NCI-H526 treated with DMSO at 0.1 percent for 48 hours (cell line): ENCODE measurements around the gene TRMT61B.

Experiments used
- DNase-seq: peaks from one replicate; lab custom pipeline; 2025; lab: John Stamatoyannopoulos, UW

Gene TRMT61B

DNA sequence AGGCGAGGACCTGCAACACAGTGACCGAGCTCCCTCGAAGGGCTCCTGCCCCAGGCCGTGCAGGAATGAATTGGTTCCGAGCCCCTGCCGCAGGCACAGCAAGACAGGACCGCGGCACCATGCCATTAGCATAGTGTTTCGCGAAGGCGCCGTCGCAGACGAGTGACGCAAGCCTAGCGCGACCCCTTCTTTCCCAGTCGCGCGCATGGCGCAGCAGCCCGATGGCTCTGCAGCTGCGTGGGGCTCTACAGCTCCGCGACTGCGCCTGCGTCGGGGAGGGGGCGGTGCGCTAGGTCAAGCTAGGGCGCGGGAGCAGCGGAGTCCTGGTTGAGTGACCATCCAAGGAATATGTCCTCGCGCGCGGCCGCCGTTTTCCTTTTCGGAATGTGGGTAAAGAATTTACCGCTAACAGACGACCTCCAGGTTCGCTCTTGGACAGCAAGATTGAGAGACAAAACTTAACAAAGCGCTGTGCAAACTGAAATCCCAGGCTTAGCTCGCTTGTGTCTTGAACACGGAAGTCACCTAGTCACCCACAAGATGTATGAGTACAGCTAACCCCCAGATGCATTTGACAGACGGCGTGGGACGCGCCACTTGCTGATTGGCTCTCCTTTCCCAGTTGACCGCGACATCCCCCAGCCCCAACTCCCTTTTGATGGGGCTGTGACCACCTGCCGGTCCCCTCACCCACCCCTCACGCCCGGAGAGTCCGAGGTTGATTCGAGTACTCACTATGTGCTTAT, at the start of gene TRMT61B:
Gene TRMT61B (minus strand): TSS at position 164 of the 746 bp plus-strand sequence. CDS start 32 bp downstream, at position 132.
- peak; percentile 85 for DNase-seq

DNA sequence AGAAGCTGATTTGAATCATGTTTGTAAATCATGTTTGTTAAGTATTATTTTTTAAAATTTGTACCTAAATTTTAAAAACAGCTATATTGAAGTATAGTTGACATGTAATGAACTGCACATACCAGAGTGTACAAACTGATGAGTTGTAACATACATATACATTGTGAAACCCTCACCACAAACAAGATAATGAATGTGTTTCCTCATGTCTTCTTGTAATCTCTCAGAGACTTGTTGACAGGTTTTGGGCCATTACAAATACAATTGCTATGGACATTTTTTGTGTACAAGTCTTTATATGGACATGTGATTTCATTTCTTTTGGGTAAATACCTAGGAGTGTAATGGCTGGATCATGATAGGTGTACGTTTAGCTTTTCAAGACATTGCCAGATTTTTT, 45.8 kb upstream of the TRMT61B start:
- DNase-seq, result no peak

DNA sequence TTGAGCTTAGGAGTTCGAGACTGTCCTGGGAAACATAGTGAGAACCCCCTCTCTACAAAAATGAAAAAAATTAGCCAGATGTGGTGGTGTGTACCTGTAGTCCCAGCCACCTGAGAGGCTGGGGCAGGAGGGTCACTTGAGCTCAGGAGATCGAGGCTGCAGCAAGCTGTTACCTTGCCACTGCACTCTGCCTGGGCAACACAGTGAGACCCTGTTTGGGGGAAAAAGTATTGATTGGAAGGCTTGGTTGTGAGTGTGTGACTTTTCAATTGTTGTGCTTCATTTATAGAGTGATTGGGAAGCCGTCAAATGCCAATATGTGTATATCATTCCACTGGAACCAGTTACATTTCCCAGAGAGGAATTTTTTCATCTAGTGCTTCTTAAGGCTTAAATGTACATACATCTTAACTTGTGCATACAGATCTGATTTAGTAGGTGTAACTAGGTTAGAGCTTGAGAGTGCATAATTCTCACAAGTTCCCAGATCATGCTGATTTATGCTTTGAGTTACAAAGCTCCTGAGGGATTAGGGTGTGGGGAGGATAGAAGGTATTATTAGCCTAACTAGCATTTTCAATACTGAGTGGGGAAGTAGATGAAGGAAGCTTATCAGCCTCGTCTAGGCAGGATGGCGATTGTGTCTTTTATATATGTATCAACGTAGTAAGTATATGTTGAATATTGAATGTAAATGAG, 39.7 kb upstream of the TRMT61B start:
- DNase-seq, result no peak

DNA sequence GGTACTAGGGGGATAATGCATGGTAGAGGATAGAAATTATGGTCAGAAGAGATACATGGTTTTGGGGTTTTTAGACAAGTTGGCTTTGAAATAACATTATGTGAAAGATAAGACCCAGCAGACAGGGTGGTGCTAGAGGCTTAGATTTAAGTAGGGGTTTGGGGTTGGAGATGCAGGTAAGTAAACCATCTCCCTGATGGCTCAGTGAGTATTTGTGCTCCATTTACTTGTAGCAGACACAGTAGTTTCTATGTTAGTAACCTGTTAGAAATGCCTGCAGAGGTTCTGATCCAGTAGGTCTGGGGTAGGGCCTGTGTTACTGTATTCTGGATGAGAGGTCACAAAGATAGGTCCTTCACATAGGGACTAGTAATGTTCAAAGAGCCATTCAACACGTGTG, 38.1 kb upstream of the TRMT61B start:
- no peak for DNase-seq

DNA sequence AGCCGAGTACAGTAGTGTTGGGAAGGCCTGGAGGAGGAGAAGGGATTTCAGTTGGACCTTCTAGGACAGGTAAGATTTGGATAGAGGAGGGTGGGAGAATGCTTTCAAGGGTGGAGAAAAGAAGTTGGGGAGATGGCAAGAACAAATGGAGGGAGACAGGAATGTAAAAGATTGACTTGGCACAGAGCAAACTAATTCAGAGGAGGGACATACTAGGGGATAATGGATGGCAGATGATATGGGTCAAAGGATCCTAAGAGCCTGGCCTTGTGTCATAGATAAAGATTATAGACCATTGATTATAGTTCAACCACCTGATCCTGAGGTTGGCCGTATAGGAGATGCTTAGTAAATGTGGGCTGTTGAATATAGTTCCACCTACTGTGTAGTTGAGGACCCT, 36.7 kb upstream of the TRMT61B start:
- no peak for DNase-seq

DNA sequence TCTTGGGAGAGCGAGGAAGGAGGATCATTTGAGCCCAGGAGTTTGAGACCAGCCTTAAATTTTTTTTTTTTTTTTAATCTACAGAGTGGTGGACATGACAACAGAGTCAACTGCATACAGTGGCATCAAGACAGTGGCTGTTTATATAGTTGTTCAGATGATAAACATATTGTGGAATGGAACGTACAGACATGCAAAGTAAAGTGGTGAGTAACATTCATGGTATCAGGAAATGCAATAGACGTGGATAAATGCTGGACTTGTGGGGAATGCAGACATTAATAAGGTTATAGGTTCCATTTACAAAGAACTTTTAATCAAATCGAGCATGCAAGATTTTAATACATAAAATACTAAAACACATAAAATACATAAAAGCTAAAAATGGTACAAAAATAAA, 36.3 kb upstream of the TRMT61B start:
- DNase-seq, result no peak

DNA sequence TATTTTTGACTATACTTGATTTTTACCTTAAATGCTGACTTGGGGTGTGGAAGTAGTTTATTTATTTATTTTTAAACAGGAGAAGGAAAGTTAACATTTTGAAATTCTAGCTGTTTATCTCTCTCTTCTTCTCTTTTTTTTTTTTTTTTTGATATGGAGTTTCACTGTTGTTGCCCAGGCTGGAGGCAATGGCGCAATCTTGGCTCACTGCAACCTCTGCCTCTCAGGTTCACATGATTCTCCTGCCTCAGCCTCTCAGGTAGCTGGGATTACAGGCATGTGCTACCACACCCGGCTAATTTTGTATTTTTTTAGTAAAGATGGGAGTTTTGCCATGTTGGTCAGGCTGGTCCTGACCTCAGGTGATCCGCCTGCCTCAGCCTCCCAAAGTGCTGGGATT, 35.4 kb upstream of the TRMT61B start:
- no peak for DNase-seq

DNA sequence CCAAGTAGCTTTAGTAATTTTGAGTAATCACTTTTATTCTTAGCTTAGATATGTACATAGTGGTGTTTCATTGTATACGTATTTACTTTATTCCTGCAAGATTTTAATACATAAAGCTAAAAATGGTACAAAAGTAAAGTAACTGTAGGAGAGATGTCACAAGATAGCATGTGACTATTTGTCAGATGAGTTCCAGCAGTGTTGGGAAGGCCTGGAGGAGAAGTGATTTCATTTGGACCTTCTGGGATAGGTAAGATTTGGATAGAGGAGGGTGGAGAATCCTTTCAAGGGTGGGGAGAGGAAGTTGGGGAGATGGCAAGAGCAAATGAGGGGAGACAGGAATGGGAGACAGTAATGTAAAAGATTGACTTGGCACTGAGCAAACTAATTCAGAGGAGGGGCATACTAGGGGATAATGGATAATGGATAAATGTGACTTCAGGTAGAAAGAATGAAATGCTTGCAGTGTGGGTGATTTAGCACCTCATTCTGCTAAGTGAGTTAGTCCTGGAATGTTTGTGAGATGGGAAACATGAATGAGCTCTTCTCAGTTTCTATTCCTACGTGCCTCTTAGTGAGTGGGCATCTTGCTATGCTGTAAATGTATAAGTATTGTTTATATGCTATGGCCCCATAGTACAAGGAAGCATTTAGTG, 34.8 kb upstream of the TRMT61B start:
- DNase-seq, result no peak

DNA sequence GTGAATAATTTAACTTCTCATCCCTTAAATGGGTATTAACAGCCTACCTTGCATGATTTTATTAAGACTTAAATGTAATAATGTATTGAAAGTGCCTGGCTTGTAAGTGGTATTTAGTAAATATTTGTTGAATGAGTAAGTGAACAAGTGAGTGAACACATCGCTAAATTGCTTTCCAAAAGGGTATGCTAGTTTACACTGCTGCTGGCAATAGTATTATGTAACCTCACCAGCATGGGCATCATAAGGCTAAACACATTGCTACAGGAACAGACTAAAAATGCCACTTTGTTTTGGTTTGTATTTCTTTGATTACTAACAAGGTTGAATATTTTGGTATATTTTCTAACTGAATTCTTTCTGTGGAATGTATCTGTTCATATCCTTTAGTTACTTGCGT, 34.2 kb upstream of the TRMT61B start:
- DNase-seq, result no peak

DNA sequence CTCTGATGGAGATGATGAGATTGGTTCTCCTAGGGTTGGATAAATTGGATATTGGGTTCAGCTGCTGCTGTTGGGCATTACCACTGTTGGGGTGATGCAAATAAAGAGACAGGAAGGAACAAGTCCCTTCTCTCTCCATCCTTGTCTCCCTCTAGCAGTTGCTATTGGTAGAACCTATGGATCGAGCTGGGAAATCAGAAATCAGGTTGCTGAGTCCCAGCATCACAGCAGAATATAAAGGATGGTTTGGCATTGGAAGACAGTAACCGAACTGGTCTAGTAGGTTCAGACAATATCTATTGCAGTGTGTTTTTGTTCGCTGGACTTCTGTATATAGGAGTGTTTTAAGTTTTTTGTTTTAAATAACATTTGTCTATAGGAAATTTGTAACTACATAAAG, 32.5 kb upstream of the TRMT61B start:
- no peak for DNase-seq

DNA sequence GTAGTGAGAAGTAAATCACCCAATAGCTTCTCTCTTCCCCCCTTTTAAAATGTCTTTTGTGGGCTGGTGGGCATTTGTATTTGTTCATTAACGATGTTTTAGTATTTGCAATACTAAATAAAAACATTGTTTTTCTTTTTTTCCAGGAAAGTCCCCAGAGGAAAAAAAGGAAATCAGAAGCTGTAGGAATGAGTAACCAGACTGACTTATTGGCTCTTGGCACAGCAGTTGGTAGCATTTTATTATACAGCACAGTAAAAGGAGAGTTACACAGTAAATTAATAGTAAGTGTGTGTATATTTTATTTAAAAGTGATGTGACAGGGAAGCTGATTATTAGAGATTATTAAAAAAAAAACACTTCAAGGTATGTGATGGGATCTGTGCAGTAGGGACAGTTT, 31.7 kb upstream of the TRMT61B start:
- no peak for DNase-seq

DNA sequence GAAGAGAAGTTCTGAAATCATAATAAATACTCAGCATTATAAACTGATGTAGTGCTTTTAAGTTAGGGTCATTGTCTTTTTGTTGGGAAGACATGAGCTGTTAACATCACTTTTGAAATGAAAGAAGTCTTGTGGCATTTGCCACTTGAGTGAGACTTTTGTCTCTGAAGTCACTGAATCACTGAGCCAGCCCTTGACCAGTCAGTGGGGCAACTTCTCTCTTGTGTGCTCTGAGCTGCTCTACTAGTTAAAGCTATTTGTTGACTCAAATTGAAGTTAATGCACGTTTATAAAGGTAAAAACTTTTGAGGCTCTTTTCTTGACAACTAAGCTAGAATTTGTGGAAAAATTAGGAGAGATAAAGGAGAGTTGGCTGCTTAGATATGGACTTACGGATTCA, 31.1 kb upstream of the TRMT61B start:
- no peak for DNase-seq

DNA sequence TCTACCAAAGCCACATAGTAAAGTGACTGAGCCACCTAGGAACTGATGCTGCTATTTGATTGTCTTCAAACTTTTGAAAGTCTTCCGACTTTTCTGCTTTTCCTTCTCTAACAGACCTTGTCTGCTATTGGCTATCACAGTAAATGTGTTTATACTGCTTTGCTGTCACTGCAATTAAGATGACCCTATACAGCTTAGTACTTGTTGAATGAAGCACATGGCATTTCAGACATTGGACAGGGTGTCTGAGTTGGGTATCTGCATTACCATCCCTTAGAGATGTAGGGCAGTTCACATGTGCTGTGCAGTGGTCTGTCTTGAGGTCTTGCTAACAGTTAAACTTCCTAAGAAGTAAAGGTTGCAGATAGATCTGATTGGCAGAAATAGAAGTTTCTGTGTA, 27.9 kb upstream of the TRMT61B start:
- no peak for DNase-seq

DNA sequence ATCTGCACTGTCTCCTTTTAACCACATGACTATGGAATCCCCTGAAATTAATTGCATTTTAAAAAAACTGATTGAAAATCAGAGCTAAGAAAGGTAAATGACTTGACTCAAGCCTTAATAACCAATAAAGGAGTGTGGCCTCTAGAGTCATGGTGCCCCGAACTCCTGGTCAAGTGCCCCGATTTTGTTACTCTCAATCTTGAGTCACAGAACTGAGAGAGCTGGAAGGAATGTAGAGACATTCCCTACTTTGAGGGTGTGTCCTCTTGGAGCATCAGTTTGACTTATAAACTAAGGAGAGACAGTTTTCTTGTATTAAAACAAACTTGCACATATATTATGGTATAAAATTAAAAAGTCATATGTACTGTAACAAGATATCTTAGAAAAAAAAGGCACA, 26.8 kb upstream of the TRMT61B start:
- no peak for DNase-seq

DNA sequence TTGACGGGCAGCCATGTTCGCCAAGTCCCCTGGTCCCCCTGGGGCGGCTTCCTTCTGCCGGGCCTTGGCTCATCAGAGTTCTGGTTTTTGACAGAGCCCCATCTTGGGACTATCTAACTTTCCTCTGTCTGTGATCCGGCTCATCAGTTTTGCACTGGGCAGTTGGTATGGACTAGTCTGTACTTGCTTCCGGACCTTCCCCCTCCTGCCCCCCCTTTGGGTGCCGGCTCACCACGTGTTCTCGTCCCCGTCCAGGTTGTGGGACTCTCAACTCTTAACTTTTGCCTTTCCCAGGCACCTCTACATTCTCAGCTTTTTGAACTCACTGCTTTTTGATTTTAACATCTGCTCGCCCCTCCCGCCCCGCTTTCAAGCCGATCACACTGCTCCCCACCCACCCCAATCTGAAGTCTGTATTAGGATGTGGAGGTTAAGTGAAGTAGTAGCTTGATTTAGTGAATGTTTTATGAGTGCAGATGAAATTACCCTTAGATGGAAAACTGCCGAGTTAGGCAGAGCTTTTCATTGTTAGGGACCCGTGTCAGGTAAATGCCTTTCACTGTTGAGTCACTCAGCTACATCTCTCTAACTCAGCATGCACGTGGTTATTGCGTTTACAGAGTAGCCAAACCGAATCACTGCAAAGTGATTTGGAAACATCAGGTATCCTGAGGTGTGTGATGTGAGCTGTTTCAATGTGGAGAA, 25.2 kb upstream of the TRMT61B start:
- DNase-seq, result no peak

DNA sequence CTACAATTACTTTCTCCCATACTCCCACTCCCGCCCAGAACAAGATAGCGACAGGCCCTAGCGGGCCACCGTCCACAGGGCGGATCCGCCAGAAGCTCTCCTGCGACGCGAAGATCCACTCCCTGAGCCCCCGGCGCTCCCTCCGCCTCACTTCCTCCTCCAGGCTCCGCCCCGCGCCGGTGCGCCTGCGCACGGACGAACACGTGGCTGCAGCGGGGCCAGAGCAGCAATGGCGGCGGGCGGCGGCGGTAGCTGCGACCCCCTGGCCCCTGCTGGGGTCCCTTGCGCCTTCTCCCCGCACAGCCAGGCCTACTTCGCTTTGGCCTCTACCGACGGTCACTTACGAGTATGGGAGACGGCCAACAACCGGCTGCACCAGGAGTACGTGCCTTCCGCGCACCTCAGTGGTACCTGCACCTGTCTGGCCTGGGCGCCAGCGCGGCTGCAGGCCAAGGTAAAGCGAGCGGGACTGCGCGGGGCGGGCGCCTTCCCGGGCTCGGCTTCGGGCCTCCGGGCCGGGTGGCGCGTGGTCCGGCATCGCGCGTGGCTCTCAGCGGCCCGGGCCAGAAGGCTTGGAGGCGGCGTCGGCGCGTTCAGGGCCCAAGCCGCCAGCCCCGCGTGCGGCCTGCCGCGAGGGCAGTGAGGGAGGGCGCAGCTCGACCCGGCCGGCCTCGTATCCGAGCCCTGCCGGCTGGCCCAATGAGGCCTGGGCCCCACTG, 24.5 kb upstream of the TRMT61B start, which contains the start of gene WDR43:
Gene WDR43 (plus strand): TSS at position 198 of the 719 bp plus-strand sequence. CDS start 32 bp downstream, at position 230.
- peak; percentile 97 for DNase-seq

DNA sequence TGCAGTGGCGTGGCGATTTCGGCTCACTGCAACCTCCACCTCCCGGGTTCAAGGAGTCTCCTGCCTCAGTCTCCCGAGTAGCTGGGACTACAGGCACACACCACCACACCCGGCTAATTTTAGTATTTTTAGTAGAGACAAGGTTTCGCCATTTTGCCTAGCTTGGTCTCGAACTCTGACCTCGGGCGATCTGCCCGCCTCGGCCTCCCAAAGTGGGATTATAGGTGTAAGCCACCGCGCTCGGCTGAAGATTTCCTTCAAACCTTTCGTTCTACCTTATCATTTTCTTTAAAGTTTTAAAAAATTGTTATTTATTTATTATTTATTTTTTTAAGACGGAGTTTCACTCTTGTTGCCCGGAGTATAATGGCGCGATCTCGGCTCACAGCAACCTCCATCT, 23.4 kb upstream of the TRMT61B start:
- DNase-seq, result no peak

DNA sequence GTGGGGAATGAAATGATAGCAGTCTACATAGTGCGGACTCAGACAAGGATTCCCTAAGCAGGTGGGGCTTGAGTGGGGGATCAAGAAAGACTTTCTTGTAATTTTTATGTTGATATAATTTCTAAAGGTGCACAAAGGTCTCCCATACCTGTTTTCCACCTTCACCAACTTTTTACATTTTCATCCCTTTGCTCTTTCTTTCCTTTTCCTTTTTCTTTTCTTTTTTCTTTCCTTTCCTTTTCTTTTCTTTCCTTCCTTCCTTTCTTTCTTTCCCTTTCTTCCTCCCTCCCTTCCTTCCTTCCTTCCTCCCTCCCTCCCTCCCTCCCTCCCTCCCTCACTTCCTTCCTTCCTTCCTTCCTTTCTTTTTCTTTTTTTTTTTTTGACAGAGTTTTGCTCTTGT, 10.1 kb upstream of the TRMT61B start:
- no peak for DNase-seq

DNA sequence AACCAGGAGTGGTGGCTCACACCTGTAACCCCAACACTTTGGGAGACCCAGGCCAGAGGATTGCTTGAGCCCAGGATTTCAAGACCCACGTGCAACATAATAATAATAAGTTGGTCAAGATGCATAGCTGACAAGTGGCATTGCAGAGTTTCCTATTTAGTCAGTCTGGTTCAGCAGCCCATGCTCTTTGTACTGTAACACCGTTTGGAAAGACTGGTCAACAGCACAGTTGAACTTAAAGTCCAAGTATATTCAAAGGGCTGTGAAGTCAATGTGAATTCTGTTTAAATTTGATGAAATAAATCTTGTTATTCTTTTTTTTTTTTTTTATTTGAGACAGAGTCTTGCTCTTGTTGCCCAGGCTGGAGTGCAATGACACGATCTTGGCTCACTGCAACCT, 1.5 kb upstream of the TRMT61B start:
- no peak for DNase-seq

DNA sequence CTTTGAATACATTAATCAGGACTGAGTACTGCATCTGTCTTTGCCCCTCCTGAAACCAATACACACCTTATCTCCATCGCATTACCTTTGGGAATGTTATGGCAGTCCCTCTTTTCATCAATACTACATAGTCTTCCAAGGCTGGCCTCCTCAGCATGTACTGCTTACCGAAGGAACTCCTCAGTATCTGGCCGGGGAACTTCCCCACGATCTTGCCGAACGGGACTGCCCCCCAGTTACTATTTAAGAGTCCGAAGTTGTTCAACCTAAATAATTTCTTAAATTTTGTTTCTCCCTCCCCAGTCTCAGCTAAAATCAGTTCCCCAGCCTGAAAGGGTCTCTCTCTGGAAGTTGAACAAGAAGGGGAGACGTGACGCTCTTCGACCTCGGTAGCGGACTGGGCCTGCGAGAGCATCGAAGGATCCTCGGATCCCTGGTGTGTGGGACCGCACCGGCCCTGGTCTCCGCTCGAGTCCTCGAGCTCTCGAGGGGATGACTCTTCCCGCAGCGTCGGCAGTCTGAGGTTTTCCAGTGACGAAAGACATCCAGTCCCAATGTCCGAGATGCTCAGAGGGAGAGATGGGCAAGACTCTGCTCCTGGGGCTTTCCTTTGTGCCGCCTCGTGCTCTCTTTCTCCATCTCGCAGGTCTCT, 489 bp downstream of the TRMT61B start:
- peak; percentile 42 for DNase-seq

DNA sequence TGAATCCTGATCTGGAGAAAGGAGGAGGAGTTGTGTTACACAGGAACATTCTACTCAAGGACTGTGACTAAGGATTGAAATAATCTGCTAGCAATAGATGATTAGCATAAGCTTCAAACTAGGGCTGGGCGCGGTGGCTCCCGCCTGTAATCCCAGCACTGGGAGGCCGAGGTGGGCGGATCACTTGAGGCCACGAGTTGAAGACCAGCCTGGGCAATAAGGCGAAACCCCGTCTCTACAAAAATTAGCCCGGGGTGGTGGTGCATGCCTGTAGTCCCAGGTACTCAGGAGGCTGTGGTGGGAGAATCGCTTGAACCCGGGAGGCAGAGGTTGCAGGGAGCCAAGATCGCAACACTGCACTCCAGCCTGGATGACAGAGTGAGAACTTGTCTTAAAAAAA, 1.5 kb downstream of the TRMT61B start:
- DNase-seq, result no peak
